PC-9 (cell line): ENCODE results near the gene WRNIP1.

Experiments used
- CTCF ChIP-seq: fragments of 200-600 bp; sonication (generic); conservative IDR thresholded peaks from 2 replicates; pipeline ENCODE4 v1.6.1; 2017; ENCODE audit warnings: mixed run types, antibody characterized with exemption, mild to moderate bottlenecking, moderate library complexity
- EZH2 ChIP-seq: fragments of 200-600 bp; sonication (generic); IDR thresholded peaks from 2 replicates; pipeline ENCODE4 v1.8.0; 2017; ENCODE audit warnings: antibody characterized with exemption, low read depth

DNA sequence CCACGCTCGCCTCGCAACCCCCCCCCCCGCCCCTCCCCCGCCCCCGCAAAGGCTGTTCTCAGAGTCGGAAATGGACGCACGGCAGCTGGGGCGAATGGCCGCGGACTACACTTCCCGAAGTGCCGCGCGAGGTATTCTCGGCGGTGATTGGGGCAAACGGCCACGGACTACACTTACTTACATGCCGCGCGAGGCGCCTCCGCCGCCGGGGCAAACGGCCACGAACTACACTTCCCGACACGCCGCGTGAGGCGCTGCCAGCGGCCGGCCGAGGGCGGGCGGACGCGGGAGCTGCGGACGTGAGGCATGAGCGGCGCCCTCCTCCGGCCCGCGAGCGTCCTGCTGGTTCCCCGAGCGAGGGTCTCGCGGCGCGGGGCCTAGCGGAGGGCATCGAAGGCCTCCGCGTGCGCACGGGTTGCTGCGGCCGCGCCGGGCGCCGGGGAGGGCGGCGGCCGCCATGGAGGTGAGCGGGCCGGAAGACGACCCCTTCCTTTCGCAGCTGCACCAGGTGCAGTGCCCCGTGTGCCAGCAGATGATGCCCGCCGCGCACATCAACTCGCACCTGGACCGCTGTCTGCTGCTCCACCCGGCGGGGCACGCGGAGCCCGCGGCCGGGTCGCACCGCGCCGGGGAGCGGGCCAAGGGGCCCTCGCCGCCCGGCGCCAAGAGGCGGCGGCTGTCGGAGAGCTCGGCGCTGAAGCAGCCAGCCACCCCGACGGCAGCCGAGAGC, at the start of gene WRNIP1:
- TF ChIP-seq CTCF (no peak; the same call in 1 of the 2 replicates), EZH2 (no peak)
